Measurements from ENCODE around the gene LPIN1. TPM values are rescaled to one million over a fixed set of nuclear protein-coding genes. Genes with fewer than 3 reads are reported as not detected.
A peak's percentile ranks its signal among the peaks of the same experiment; 100 is the strongest.

LPIN1 gene
- total RNA-seq, 1 donor from 2014 or later: 28.1 TPM

DNA sequence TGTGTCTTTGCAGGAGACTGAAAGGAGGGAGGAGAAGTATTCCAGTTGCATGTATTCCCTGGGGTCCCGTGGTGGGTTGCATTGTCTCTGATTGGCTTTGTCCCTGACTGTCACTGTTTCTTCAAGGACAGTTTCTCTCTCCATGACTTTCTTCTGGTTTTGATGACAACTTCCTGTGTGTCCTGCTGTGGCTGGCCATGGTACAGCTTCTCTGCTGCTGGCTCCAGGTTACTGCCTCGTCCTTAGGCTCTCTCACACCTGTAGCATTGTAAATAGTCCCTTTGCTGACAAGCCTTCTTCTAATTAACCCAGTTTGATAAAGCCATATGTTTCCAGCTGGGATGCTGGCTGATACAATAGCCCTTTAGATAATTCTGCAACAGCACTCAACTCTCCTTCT is 129.0 kb downstream of the LPIN1 start:
- DNase-seq (ENCODE audit: low spot score in 2 of 2) (no peak), FAIRE-seq (no peak)

DNA sequence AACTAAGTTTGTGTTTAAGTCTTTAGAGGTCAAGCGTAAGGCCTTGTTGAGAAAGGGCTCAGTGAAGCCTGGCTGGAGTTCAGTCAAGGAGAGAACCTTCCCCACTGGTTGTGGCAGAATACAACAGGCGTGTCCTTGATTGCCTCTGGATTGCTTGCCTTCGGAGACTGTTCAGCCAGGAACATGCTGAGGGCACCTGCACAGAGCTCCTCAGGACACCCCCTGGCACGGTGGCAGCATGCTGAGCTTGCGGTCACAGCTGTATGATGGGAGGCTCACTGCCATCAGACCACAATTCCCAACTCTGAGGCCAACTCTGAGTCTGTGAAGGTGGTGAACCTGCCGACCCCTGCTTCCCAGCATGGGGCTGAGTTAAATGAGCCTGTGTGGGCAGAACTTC is 130.0 kb downstream of the LPIN1 start:
- FAIRE-seq (no peak), DNase-seq (ENCODE audit: low spot score in 2 of 2) (no peak)

DNA sequence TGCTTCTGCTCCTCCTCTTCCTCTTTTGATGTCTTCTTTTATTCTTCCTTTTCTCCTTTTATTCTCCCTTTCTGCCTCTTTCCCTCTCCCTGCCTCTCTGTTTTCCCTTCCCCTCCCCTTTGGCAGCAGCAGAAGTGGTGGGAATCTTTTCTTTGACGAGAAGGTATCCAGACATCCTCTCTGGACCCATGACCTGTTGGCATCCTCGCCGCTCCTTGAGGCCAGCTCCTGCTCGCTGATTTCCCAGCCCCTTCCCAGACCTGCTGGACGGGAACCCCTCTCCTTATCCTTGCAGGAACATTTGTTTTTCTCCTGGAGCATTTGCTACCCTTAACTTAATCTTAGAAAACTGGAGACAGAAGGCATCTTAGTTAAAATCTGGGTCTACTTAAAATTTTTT is 130.5 kb downstream of the LPIN1 start:
- DNase-seq (ENCODE audit: low spot score in 2 of 2): no peak
- FAIRE-seq: no peak

Small RNA genes within 50 kb of the gene (small RNA-seq; reads per million reads assigned to genes)
- gene MIR4262 (not detected), gene MIR548S (0.25 reads per million, percentile 5 among the genes with 10 or more reads in this experiment)

Other genes with a start within 250 kb of the LPIN1 start
- 3.7 TPM for gene GREB1, start 212.6 kb upstream of the LPIN1 start, total RNA-seq
- gene NTSR2, start 76.4 kb upstream of the LPIN1 start, total RNA-seq: 0.82 TPM